GM18861 (cell line): Measurements from ENCODE around the gene TM7SF2.

ENCODE experiments used
- ATAC-seq: cut with Tn5 transposase; IDR thresholded peaks from one replicate; pipeline ENCODE4 v1.9.1; 2021; ENCODE audit not compliant: unreplicated experiment

TM7SF2 gene

GRCh38 chr11:65089621-65090020, 22.1 kb upstream of the TM7SF2 start:
- no peak for ATAC-seq

GRCh38 chr11:65090628-65091027, 21.0 kb upstream of the TM7SF2 start:
- no peak for ATAC-seq

GRCh38 chr11:65095427-65095826, 16.2 kb upstream of the TM7SF2 start:
- ATAC-seq = no peak

- ATAC-seq = peak; percentile 74
Measured at GRCh38 chr11:65095974-65096806, 15.5 kb upstream of the TM7SF2 start, which contains the start of gene VPS51. VPS51 (plus strand) TSS chr11:65096214; CDS start chr11:65096251, 37 bp downstream.

GRCh38 chr11:65096926-65097325, 14.7 kb upstream of the TM7SF2 start:
- no peak for ATAC-seq

GRCh38 chr11:65100674-65101350, 10.9 kb upstream of the TM7SF2 start:
- no peak for ATAC-seq

- no peak for ATAC-seq
Measured at GRCh38 chr11:65102142-65103095, 9.3 kb upstream of the TM7SF2 start.

GRCh38 chr11:65103476-65103875, 8.2 kb upstream of the TM7SF2 start:
- no peak for ATAC-seq

- no peak for ATAC-seq
Measured at GRCh38 chr11:65104628-65105027, 7.0 kb upstream of the TM7SF2 start.

- ATAC-seq = no peak
Measured at GRCh38 chr11:65107078-65107477, 4.6 kb upstream of the TM7SF2 start.

GRCh38 chr11:65107751-65108468, 3.8 kb upstream of the TM7SF2 start:
- ATAC-seq = no peak

GRCh38 chr11:65108469-65109123, 3.1 kb upstream of the TM7SF2 start:
- no peak for ATAC-seq

GRCh38 chr11:65109231-65110198, 2.2 kb upstream of the TM7SF2 start:
- ATAC-seq = no peak

GRCh38 chr11:65110354-65110861, 1.3 kb upstream of the TM7SF2 start:
- no peak for ATAC-seq

- ATAC-seq = no peak
Measured at GRCh38 chr11:65111159-65111743, 421 bp upstream of the TM7SF2 start.

- peak; percentile 28 for ATAC-seq
Measured at GRCh38 chr11:65112546-65113360, 1.1 kb downstream of the TM7SF2 start.

- ATAC-seq = no peak
Measured at GRCh38 chr11:65113361-65113756, 1.7 kb downstream of the TM7SF2 start.
